UCSD-AML1 (cell line): ENCODE data around the gene PSG7.
"Not testable (repeated sequence)": the region's sequence is repeated elsewhere in the genome, so short reads cannot be mapped to it uniquely, and the experiment has no call there.

Experiments
- DNase-seq: peaks from one replicate; lab custom pipeline; 2025; ENCODE audit not compliant: unreplicated experiment; lab: John Stamatoyannopoulos, UW

Gene PSG7

DNA sequence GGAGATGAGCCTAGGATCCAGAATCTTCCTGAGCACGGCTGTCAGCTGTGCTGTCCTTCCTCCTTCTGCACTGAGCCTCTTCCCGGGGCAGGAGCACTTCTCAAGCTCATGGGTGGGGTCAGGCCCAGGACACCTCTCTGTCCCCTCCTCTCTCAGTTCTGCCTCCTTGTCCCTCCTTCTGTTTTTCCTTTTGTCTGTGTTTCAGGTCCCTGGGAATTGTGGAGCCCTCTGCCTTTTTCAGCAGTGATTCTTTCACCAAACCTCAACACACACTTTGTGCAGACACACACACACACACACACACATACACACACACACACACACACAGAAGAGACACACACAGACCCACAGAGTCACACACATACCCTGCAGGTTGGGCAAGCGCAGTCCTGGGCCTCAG lies at the start of gene PSG7:
Gene PSG7 (minus strand): TSS at position 101 of the 400 bp plus-strand sequence. CDS start 131 bp downstream, outside the sequence.
- not testable (repeated sequence) for DNase-seq

DNA sequence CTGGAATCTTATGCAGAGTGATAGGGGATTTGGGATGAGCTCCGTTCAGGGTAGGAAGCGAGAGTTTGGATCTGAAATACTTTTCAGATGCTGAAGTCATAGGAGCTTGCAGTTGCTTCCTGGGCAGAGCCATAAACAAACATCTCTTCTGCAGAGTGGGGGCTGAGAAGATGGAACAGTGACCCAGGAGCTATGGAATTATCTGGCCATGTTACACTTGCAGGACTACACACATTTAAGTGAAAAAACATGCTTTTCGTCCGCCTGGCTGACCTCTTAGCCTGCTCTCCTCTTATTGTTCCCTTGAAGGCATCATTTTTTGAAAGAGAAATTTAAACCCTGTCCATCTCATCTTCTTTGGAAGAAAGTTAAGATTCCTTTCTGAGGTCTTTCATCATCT lies 48.6 kb upstream of the PSG7 start:
- no peak for DNase-seq

DNA sequence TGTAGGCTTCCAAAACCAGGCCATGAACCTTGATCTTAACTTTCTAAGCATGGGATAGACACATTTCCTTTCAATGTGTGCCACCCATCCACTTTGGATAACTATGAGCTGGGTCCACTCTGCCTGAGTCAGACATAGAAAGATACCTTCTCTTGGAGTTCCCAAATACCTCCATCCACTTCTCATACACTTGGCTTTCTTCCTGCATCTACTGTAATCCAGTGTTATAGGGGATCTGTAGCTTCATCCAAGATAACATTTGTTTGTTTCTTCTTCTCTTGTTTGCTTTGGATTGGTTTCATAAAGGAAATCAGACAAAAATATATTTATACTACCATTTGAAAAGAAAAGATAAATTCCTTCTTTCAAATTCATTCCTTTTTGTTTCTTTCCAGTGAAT lies 45.1 kb upstream of the PSG7 start:
- not testable (repeated sequence) for DNase-seq

DNA sequence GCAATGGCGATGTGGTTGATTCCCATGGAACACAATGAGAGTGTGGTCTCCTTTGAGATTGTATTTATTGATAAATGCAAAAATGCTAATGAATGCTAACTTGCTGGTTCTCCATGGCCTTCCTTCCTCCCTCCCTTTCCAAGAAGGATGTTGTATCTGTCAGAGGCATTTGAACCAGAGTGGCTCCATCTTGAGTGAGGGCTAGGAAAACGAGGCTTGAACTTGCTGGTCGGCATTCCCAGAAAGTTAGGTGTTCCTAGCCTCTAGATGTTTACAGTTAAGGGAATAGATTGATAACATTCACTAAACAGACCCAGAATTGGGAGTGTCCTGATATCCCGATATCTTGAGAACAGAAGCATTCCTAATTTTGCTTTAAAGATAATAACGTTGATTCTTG lies 34.4 kb upstream of the PSG7 start:
- not testable (repeated sequence) for DNase-seq

DNA sequence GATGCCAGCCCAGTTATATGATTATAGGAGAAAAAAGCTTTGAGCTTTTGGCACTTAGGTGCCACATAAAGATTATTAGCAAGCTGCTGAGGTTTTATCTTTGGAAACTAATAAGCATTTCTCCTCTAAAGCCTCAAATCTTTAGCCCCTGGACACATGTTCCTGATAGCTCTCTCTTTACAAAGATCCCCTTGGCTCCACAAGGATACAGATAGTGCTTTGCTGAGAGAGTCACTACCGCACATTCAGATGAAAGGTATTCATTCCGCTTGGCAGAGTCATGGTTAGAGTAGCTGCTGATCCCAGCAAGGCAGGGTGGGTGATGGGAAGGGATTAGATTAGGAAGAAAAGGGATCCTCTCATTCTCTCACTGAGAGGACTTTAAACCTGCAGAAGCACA lies 28.2 kb upstream of the PSG7 start:
- DNase-seq = no peak

DNA sequence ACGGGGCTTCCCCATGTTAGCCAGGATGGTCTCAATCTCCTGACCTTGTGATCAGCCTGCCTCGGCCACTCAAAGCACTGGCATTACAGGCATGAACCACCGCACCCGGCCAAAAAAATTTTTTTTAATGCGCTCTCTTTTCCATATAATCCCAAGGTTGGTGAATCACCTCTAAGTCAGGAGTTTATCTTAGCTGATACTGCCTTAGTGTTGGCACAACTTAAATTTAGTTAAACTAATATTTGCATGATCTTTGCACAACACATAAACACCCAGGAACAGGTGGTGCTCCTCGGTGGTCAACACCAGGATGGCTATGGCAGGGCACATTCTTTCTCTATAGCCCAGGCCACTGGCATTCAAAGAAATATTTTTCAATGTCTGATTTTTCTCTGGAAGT lies 24.1 kb upstream of the PSG7 start:
- no peak for DNase-seq

DNA sequence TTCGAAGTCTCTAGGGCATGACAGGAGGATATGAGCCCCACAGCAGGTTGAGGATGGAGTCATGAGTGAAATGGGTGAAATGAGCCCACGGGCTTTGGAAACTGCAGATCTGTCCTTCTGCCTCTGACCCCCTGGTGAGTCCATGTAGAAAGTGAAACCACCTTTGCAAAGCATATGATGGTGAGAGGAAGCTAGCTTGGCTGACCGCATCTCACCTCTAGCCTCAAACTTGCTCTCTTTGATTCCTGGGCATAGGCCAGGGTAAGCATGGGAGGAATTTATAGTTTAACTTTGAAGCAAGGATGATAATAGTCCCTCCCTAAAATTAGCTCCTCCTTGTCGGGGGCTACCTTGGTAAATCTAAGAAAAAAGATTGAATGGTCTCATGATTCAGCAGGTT lies 15.1 kb upstream of the PSG7 start:
- DNase-seq = not testable (repeated sequence)

DNA sequence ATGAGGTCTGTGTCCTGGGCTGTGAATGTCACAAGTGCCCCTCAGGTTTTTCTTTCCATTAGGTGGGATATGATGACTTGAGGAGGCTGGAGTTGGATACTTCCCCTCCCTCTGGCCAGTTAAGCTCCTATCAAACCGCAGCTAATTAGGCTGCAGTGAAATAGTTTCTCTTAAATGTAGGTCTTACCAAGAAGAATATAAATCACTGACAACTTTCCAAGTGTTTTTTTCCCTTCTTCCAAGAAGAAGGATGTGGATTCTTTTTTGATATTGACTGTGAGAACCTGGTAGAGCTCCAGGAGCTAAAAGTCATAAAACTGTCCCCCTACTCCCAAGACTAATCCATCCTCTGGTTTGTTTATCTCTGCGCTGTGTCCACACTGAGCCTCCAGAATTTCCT lies 14.5 kb upstream of the PSG7 start:
- not testable (repeated sequence) for DNase-seq

DNA sequence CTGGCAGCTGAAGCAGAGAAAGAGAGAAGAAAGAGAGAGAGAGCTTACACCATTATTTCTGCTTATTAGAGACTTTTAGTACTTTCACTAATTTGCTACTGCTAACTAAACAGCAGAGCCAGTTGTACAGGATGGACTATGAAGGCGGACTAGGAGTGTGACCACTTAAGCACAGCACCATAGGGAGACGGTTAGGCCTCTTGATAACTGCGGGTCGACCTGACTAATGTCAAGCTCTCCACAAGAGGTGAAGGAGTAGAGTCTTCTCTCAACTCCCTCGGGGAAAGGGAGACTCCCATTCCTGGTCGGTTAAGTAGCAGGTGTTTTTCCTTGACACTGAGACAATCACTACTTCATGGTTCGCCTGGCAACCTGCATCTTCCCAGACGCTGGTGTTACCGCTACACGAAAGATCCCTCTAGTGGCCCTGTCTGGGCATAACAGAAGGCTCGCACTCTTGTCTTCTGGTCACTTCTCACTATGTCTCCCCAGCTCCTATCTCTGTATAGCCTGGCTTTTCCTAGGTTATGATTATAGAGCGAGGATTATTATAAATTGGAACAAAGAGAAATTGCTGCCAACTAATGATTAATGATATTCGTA lies 5.3 kb upstream of the PSG7 start:
- no peak for DNase-seq

DNA sequence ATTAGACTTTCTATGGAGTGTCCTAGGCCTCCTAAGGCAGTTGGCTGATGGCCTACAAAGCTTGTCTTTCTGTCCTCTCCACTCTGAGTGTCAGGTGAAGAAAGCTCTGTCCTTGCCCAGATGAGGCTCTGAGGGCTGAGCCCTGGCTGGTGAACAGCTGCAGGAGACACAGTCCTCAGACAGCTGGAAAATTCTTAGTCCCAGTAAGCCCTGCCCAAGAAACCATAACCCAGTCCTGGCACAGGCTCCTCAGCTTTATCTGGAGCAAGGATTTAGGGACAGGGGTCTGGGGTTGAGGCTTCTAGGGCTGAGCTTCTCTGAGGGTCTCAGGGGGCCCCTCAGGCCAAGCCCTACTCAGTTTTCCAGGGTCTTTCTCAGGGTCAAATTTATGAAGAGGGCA lies 2.3 kb downstream of the PSG7 start:
- not testable (repeated sequence) for DNase-seq

DNA sequence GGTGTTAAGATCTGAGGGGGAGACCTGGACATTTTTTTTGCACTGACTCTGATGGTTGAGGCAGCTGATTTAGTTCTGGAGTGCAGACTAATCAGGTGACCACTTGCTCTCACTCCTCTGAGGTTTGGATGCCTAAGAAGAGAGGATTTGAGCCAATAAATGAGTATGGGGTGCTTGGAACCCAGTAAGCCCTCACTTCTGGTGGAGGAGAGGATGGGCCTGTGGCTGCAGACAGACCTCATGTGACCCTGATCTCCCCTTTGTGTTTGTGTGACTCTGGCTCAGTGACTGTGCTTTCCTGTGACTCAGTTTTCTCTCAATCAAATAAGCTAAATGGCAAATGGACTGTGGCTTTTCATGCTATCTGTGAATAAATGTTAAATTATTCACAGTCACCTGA lies 2.8 kb downstream of the PSG7 start:
- not testable (repeated sequence) for DNase-seq

DNA sequence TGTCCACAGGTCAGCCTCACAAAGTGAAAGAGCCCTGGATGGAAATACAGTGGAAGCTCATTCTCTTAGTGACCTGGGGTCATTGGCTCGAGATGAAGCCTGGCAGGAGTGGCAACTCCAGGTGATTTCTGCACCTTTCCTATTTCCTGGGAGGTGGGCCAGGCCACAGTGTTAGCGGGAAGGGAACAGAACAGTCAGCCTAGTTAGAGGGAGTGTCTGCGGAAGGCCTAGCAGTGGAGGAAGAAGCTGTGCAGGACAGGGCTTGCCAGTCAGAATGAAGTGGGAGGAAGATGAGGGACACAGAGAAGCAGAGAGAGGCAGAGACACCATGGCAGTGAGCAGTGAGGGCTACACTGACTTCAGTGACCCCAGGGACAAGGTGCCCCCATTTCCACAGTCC lies 3.6 kb downstream of the PSG7 start:
- not testable (repeated sequence) for DNase-seq

DNA sequence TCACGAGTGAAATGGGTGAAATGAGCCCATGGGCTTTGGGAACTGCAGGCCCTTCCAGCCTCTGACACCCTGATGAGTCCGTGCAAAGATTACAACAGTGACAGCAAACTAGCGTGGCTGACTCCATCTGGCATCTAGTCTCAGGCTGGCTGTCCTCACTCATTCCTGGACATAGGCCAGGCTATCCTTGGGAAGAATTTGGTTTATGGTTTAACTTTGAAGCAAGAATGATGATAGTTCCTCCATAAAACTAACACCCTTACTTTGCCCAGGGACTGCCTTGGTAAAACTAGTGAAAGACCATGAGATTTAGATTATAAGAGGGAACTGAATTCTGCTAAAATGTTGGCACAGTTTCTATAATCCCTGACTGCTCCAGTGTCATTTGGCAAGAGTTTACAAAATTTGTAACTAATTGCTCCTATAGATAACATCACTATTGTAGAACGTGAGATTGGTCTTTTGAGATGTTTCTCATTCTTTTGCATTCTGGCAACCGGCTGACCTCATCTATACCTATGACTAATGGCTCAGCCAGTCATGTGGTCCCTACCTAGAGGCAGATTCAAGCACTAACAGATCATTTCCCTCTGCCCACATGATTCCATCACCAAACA lies 4.4 kb downstream of the PSG7 start:
- not testable (repeated sequence) for DNase-seq

DNA sequence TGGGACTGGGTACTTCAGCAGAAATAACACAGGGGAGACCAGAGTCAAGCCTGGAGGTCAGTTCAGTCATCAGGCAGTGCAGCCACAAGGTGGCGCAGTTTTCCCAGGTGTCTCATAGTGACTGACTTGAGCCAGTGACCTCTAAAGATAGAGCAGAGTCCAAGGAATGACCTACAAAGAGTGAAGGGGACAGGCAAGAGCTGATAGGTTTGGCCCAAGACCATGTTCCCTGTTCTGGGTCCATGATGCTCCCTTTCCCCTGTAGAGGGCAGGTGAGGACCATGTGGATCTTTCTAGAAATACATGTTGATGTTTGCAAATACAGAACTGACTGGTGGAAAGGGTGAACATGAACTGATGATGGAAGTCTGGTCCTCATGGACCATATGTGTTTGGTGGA lies 6.8 kb downstream of the PSG7 start:
- peak; percentile 17 for DNase-seq

DNA sequence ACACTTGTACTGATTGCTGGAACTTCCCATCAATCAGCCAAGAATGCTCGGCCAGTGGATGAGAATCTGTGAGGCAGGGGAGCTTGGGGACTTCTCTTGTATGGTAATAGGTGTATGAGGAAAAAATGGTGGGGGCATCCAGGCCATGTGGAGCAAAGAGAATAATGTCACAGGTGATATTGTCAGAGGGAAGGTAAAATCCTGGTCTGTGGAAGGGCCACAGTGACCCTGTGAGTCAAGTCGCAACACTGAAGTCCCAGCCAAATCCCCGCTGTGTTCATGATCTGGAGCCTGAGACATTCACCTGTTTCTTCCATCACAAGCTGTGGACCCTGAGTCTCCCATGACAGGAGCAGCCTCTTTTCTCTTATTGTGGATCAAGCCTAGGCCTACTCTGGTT lies 8.1 kb downstream of the PSG7 start:
- DNase-seq = no peak

DNA sequence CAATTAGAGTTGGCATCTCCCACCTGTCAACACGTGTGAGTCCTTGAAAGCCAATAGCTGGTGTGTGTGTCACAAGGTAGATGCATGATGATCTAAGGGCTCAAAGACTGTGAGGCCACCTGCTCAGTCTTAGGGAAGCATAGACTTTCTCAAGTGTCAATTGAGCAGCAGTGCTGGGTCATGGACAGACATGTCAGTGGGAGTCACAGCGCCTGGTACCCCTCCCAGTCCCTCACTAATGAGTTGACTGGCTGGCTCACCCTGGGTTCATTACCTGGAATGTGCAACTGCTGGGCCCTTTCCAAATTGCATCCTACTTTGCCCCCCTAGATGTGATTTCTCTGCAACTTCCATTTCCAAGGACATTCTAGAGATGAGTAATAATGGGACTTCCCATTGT lies 10.2 kb downstream of the PSG7 start:
- no peak for DNase-seq

DNA sequence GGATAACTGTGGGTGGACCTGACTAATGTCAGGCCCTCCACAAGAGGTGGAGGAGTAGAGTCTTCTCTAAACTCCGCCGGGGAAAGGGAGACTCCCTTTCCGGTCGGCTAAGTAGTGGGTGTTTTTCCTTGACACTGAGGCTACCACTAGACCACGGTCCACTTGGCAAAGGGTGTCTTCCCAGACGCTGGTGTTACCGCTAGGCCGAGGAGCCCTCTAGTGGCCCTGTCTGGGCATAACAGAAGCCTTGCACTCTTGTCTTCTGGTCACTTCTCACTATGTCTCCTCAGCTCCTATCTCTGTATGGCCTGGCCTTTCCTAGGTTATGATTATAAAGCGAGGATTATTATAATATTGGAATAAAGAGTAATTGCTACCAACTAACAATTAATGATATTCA lies 13.9 kb downstream of the PSG7 start:
- DNase-seq = peak; percentile 25

DNA sequence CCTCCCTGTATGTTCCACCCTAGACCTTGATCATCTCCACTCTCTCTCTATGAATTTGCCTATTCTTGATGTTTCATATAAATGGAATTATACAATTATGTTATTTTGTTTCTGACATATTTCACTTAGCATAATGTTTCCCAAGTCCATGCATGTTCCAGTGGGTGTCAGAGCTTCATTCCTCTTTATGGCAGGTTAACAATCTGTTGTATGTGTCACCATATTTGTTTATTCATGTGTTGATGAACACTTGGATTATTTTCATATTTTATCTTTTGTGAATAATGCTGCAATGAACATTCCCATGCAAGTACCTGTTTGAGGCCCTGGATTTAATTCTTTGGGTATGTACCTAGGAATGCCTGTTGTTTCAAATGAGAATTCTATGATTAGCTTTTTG lies 16.0 kb downstream of the PSG7 start:
- not testable (repeated sequence) for DNase-seq

DNA sequence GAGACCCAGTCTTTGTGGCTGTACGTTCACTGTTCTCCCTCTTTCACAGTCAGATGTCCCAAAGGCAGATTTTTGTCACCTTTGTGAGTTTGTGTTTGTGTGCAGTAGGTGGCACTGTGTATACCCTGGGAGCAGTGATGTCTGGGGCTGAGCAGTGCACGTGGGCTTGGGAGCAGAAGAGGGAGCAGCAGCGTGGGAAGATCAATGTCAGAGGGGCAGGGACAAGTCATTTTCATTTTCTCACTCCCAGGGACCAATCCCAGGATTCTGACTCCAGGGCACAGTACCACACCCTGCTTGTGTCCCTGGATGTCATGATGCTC lies 17.3 kb downstream of the PSG7 start:
- DNase-seq = no peak

DNA sequence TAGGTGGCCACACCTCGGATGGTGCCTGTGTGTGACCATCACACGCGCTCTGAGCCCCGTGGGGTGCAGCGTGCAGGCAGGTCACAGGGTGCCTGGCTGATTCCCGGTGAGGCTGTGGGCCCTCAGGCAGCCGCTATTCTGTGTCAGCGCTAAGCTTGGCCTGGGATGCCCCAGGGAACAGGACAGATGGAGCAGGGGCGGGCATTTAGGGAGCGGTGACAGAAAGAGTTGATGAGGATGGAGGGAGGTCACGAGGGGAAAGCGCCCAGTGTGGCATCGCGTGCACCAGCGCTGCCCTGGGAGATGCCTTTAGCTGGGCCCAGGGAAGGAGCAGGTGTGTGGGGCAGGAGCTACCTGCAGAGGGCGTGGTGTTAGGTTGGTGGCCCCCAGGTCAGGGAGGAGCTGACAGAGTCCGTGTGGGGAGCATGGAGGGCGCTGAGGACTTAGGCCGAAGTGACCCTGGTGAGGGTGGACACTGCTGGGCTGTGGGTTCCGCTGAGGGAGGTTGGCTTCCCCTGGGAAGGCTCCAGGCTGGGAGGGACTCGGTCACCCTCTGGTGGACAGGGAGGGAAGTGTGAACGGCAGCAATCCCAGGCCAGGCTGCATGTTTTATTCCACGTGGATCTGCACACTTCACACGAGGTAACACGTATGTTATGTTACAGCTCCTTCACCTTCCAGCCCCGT lies 17.8 kb downstream of the PSG7 start:
- peak; percentile 14 for DNase-seq

DNA sequence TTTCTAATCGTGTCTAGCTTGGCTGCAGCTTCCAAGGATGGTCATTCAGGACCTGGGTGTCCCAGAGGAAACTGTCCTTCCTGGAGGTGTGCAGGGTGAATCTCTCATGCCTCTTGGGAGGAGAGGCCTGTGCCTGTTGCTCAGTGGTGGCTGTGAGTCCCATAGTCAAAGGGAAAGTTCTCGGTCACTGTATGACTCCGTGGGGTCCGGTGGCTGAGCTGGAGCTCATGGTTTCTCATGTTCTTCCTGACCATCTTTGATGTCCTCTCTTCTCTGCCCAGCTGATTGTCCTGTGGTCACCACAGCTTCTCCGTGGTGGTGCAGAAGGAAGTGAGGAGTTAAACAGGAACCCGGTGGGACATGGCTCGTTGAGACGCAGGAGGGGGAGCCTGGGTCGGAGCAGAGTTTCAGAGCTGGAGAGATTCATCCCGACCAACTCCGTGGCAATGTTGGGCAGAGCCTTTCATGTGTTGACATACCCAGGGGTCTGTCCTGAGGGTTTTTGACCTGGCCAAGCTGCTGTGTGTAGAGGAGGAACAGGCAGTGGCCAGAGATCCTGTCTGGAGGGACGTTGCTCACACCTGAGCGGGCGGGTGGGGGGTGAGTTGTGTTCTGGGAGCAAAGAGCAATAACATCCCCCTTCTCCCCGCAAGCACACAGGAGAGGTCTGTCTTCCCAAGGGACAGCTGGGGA lies 18.5 kb downstream of the PSG7 start:
- not testable (repeated sequence) for DNase-seq

DNA sequence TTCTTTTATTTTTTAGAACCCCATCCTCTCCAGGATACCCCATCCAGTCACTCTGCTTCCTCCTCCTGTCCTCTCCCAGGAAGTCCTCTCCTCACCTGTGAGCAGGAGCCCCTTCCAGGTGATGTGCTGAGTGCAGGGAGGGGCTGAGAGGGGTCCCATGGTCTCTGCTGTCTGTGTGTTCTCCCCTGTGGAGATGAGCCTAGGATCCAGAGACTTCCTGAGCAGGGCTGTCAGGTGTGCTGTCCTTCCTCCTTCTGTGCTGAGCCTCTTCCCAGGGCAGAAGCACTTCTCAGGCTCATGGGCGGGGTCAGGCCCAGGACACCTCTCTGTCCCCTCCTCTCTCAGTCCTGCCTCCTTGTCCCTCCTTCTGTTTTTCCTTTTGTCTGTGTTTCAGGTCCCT lies 19.4 kb downstream of the PSG7 start, which contains the start of gene PSG6:
Gene PSG6 (minus strand): TSS at position 261 of the 400 bp plus-strand sequence. CDS start 102 bp downstream, at position 159.
- not testable (repeated sequence) for DNase-seq
